HG03342 (cell line): ENCODE measurements around the gene CTSD.

ENCODE experiments used
- ATAC-seq: cut with Tn5 transposase; IDR thresholded peaks from one replicate; pipeline ENCODE4 v1.9.1; 2021; ENCODE audit warnings: mild to moderate bottlenecking, moderate library complexity; ENCODE audit not compliant: unreplicated experiment

CTSD gene

GRCh38 chr11:1756791-1757771, 6.6 kb downstream of the CTSD start:
- ATAC-seq = no peak

- ATAC-seq = no peak
Measured at GRCh38 chr11:1755692-1756561, 7.8 kb downstream of the CTSD start.

- ATAC-seq = no peak
Measured at GRCh38 chr11:1755344-1755691, 8.4 kb downstream of the CTSD start.

- ATAC-seq = no peak
Measured at GRCh38 chr11:1754376-1755150, 9.2 kb downstream of the CTSD start.

GRCh38 chr11:1753929-1754305, 9.8 kb downstream of the CTSD start:
- ATAC-seq = no peak

GRCh38 chr11:1753229-1753928, 10.3 kb downstream of the CTSD start:
- ATAC-seq = no peak

- no peak for ATAC-seq
Measured at GRCh38 chr11:1752907-1753228, 10.9 kb downstream of the CTSD start.

GRCh38 chr11:1751999-1752906, 11.5 kb downstream of the CTSD start:
- no peak for ATAC-seq

GRCh38 chr11:1751531-1751921, 12.2 kb downstream of the CTSD start:
- ATAC-seq = no peak

- no peak for ATAC-seq
Measured at GRCh38 chr11:1750840-1751530, 12.7 kb downstream of the CTSD start.

- ATAC-seq = no peak
Measured at GRCh38 chr11:1750481-1750839, 13.3 kb downstream of the CTSD start, which contains the start of gene IFITM10. Gene IFITM10 (minus strand): TSS chr11:1750595. CDS start chr11:1750442, 153 bp downstream.

- ATAC-seq = no peak
Measured at GRCh38 chr11:1749395-1750351, 14.1 kb downstream of the CTSD start.

- ATAC-seq = no peak
Measured at GRCh38 chr11:1748636-1749394, 14.9 kb downstream of the CTSD start.

- no peak for ATAC-seq
Measured at GRCh38 chr11:1747753-1748635, 15.7 kb downstream of the CTSD start.

GRCh38 chr11:1746956-1747752, 16.6 kb downstream of the CTSD start:
- no peak for ATAC-seq
